H4 (cell line): ENCODE data around the gene EFCAB8. TPM values are rescaled to one million over a fixed set of nuclear protein-coding genes. Genes with fewer than 3 reads are reported as not detected.

Experiments used
- DNase-seq: peaks from one replicate; pipeline ENCODE4 v3.0.0-alpha.2; 2015; ENCODE audit warnings: low spot score
- total RNA-seq: library from RNA; depleted of rRNA; stranded (reverse); fragments of >200 nt; shearing (Covaris generic); gene quantifications from 2 replicates; pipeline ENCODE4 v1.2.3, GENCODE V29; 2014; rRNA removed

Gene EFCAB8
- total RNA-seq: 0.04 TPM in 1 of 2 replicates, not detected in the other

DNA sequence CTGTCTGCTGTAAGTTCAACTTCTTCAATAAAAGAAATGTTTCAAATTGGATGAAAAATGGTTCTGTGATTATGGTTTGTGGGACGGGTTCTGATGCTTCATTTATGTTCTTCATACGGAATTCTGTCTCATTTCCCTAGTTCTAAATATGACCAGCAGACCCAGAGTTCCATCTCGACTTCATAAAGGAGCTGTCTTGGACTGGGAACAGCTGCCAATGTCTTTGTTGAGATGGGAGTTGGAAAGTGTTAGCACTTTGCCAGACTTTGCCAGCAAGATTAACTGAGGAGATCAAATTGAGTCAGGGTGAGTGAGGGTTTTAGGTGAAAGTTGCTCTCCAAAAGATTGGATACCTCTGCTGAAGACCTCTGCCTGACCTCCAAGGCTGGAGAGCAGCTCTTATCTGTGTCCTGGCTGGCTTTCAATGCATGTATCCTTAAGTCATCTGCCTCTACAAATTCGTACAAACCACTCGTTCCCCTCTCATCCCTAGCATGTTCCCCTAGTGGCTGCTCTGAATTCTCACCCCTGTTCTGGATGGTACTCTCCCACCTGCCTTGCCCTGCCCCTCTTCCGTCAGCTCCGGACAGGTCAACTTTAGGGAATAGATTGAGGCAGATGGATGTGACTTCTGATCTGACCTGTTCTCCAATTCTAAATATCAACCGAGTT, at the start of gene EFCAB8:
TSS of gene EFCAB8 (plus strand) at position 223 of the 672 bp plus-strand sequence. CDS start 4,870 bp downstream, outside the sequence.
- DNase-seq: no peak

- DNase-seq: no peak
These were observed 48.8 kb upstream of the EFCAB8 start for GRCh38 chr20:32809907-32810306.

GRCh38 chr20:32810941-32811340, 47.8 kb upstream of the EFCAB8 start:
- DNase-seq: no peak

DNA sequence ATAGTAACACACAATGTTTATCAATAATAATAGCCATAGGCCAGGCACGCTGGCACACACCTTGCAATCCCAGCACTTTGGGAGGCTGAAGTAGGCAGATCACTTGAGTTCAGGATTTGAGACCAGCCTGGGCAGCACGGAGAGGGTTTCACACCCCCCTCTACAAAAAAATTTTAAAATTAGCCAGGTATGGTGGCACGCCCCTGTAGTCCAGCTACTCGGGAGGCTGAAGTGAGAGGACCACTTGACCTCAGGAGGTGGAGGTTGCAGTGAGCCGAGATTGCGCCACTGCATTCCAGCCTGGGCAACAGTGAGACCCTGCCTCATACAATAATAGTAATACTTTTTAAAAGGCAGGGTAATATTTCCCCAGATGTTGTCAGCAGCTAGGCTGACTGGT, 46.8 kb upstream of the EFCAB8 start:
- DNase-seq: no peak

GRCh38 chr20:32819992-32820697, 38.6 kb upstream of the EFCAB8 start:
- peak; percentile 48 for DNase-seq

DNA sequence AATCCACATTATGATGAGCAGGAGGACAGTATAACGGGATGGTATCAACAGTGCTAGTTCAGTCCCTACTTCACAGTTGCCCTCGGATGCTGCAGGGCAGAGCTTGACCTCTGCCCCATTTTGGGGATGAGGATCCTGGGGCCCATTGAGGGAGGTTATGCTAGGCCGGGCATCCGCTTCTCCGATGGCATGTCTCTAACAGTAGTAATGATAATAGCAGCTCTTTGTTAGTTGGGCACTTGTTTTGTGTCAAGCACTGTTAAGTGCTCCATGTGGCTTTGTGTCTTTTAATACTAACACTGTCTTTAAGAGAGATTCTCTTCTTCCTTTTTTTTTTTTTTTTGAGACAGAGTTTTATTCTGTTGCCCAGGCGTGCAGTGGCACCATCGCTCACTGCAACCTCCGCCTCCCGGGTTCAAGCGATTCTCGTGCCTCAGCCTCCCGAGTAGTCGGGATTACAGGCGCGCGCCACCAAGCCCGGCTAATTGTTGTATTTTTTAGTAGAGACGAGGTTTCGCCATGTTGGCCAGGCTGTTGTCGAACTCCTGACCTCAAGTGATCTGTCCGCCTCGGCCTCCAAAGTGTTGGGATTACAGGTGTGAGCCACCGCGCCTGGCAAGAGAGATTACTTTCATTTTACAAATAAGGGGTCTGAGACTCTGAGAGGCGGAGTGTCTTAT, 37.9 kb upstream of the EFCAB8 start:
- no peak for DNase-seq

GRCh38 chr20:32822225-32822624, 36.5 kb upstream of the EFCAB8 start:
- DNase-seq: no peak

DNA sequence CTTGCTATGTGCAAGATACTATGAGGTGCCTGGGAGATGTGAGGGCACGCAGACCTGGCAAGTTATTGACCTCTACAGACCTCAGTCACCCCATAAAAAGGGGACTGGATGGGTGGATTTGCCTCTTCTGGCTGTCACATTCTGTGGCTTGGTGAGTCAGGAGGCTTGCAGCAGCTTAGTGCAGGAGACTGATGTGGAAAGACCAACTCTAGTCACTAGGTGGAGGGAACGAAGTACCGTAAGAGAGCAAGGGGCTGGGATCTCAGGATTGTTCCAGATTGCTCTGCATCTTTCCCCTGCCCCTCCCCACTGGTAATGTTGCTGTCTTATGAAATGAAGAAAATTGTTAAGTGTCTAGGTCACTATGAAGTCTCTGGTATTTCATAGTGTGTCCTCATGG, 35.6 kb upstream of the EFCAB8 start:
- peak; percentile 29 for DNase-seq

- no peak for DNase-seq
These were observed 34.8 kb upstream of the EFCAB8 start for GRCh38 chr20:32823737-32824588.

DNA sequence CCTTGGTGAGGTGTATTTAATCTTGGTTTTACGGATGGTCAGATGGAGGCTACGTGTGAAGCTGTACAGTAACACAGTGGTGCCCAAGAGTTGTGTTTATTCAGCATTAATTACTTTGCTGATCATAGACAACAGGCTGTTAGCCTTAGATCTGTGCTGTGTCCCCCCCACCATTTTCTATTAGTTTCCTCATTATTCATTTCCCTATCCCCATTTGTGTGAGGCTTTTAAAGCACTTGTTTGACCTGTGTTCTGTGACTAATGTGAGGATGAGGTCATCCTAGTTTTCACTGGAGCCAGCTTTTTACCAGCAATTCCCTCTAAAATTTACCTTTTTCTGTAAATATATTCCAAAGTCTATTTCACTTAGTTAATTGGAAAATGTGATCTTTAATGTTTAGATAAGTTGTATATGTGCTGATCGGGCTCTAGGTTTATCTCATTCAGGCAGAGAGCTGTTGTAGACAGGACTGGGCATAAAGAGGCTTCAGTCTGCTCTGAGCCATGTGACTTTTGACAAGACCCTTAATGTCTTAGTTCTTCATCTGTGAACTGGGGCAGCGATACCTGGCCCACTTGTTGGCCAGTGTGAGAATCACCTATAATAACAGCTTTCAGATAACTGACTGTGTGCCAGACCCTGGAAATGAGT, 30.6 kb upstream of the EFCAB8 start:
- no peak for DNase-seq

DNA sequence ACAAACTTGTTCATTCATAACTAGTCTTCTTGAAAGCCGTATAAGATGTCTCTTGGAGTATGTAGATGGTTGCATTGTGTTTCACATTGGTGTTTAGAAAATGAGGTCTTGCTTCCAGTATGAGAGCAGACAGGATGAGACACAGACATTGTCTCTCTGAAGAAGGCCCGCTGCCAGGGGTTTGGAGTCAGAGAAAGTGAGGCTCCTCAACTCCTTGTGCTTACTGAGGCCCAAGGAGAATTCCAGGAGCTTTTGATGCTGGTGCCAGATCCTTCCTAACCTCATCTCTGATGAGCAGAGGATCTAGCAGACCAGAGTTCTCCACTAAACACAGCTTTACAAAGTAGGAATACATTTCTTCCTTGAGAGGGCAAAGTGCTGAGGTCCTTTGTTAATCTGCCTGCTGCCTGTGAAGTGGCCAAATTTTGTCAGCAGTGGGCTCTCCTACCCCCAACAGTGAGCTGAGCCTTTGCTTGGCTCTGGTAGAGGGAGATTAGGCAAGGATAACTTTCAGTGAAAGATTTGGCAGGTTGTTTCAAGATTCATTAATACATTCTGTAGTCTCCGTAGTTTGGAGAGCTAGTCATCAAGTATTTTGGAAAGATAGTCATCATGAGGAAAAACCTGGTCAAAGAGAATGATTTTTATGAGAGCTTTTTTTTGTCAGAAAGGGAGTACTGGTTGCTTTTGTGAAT, 29.3 kb upstream of the EFCAB8 start:
- no peak for DNase-seq

- no peak for DNase-seq
These were observed 28.3 kb upstream of the EFCAB8 start for GRCh38 chr20:32830437-32830836.

DNA sequence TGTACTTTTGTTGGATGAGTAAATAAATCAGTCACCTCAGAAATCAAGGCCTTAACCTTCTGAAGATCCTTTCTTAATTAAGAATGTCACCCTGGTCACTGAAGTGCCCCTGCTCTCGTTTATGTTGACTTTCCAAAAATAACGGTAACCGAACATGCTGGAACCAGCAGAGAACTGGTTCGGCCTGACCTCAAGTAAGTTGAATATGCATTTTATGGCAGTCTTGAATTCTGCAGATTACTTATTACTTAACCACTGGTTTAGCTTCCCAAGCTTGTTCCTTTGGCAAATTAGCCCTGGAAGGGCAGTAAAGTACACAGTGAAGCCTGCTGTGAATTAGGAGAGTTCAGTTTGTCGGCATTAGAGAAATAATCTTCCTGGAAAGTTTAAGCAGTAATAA, 26.7 kb upstream of the EFCAB8 start:
- DNase-seq: no peak

DNA sequence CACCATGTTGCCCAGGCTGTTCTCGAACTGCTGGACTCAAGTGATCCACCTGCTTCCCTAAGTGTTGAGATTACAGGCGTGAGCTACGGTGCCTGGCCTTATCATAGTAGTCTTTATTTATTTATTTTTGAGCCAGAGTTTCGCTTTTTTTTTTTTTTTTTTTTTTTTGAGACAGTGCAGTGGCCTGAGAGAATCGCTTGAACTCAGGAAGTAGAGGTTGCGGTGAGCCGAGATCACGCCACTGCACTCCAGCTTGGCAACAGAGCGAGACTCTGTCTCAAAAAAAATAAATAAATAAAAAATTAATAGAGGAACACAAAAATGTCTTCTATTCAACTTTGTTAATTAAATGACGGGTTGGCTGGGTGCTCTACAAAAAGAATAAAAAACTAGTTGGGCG, 26.1 kb upstream of the EFCAB8 start:
- no peak for DNase-seq

GRCh38 chr20:32834972-32835371, 23.8 kb upstream of the EFCAB8 start:
- no peak for DNase-seq

- no peak for DNase-seq
These were observed 21.6 kb upstream of the EFCAB8 start for GRCh38 chr20:32837157-32837556.

- DNase-seq: no peak
These were observed 19.3 kb upstream of the EFCAB8 start for GRCh38 chr20:32839227-32839981.

- no peak for DNase-seq
These were observed 18.8 kb upstream of the EFCAB8 start for GRCh38 chr20:32839982-32840285.

GRCh38 chr20:32841174-32841573, 17.5 kb upstream of the EFCAB8 start:
- no peak for DNase-seq

DNA sequence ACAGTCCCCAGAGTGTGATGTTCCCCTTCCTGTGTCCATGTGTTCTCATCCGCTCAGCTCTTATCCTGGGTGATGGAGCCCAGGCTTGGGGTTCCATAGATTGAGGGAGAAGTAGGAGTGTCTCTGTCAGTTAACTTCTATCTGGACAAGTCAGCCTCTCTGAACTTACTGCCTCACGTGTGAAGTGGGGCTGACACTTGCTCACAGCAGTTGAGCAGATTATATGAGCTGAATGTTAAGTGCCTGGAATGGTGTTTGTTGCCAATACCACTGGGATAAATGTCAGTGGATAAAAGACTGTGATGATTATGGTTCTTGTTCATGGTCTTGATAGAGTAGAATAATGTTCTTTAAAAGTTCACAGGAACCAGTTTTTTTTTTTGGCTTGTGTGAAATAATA, 17.1 kb upstream of the EFCAB8 start:
- no peak for DNase-seq
